GM12874 (cell line): ENCODE results near the gene INF2.

ENCODE experiments used
- TF ChIP-seq, protein P1 (sequence below): IDR thresholded peaks from 2 replicates; pipeline ENCODE4 v1.5.1; 2011; ENCODE audit warnings: low read depth, mild to moderate bottlenecking, control low read depth, low read length, moderate library complexity; ENCODE audit not compliant: insufficient read depth

Gene INF2

DNA sequence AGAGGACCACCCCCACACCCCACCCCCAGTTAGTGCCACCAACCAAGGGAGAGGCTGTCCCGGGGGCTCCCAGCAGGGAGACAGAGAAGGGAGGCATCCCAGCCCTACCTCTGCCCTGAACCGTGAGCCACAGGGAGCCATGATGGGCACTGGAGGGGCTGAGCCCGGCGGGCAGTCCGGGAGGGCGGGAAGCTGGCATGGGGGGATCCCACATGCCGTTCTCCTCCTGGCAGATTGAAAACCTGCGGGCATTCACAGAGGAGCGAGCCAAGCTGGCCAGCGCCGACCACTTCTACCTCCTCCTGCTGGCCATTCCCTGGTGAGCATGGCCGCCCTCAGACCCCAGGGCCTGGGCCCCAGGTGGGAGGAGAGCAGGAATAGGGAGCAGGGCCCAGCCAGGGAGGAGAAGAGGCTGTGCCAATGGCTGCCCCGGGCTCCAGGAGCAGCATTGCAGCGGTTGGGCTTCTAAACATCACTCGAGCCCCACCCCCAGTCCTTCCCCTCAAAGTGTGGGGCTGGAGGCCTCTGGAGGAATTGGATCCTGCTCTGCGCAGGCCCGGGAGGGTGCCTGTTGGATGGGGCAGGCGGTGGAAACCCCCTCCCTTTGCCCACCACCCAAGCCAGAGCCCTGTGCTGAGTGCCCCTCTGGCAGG is 20.1 kb downstream of the INF2 start:
- TF ChIP-seq, protein P1, sequence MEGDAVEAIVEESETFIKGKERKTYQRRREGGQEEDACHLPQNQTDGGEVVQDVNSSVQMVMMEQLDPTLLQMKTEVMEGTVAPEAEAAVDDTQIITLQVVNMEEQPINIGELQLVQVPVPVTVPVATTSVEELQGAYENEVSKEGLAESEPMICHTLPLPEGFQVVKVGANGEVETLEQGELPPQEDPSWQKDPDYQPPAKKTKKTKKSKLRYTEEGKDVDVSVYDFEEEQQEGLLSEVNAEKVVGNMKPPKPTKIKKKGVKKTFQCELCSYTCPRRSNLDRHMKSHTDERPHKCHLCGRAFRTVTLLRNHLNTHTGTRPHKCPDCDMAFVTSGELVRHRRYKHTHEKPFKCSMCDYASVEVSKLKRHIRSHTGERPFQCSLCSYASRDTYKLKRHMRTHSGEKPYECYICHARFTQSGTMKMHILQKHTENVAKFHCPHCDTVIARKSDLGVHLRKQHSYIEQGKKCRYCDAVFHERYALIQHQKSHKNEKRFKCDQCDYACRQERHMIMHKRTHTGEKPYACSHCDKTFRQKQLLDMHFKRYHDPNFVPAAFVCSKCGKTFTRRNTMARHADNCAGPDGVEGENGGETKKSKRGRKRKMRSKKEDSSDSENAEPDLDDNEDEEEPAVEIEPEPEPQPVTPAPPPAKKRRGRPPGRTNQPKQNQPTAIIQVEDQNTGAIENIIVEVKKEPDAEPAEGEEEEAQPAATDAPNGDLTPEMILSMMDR, result no peak

DNA sequence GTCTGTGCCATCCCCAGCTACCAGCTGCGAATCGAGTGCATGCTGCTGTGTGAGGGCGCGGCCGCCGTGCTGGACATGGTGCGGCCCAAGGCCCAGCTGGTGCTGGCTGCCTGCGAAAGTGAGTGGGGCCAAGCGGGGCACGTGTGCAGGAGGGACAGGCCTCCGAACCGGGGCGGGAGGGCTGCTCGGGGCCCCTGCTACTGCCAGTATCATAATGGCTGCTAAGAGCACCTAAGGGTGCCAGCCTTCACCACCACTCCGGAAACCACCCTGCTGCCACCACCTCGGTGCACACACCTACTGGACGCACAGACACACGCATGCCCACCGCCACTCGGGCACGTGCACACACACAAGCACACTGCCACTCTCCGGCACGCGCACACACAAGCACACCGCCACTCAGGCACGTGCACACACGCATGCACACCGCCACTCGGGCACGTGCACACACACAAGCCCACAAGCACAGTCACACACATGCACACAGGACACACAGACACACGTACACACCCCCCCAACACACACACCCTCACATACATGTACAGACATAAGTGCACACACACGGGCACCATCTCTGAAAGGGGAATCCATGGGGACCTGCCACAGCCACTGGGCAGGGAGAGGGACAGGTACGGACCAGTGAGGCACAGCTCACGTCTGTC is 20.8 kb downstream of the INF2 start:
- TF ChIP-seq, protein P1, result no peak

DNA sequence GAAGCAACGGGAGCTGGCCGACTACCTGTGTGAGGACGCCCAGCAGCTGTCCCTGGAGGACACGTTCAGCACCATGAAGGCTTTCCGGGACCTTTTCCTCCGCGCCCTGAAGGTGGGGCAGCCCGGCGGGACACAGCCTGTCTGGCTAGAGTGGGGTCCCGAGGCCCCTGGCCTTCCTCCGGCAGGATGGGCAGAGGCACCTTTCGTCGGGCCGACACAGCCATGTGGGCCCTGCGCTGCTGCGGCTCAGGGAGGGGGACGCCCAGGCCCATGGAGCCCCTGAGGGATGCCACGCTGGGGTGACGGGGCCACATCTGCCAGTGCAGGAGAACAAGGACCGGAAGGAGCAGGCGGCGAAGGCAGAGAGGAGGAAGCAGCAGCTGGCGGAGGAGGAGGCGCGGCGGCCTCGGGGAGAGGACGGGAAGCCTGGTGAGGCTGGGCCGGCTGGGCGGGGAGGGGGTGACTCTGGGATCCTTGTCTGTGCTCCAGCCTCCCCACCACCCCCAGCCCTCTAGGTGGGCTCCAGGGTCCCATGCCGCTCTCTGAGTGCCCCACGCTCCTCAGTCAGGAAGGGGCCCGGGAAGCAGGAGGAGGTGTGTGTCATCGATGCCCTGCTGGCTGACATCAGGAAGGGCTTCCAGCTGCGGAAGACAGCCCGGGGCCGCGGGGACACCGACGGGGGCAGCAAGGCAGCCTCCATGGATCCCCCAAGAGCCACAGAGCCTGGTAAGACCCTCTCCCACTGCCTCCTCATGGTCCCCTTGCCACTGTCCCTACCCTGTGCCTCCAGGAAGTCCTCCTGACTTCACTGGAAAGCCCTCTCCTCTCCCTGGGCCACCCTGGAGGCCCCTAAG is 23.7 kb downstream of the INF2 start:
- TF ChIP-seq, protein P1, result no peak

DNA sequence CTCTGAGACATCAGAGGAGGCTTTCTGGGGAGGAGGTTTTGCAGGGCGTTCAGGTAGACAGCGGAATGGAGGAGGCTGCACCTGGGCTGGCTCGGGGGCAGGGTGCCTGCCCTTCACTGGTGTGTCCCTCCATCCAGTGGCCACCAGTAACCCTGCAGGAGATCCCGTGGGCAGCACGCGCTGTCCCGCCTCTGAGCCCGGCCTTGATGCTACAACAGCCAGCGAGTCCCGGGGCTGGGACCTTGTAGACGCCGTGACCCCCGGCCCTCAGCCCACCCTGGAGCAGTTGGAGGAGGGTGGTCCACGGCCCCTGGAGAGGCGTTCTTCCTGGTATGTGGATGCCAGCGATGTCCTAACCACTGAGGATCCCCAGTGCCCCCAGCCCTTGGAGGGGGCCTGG is 24.6 kb downstream of the INF2 start:
- TF ChIP-seq, protein P1, result no peak

DNA sequence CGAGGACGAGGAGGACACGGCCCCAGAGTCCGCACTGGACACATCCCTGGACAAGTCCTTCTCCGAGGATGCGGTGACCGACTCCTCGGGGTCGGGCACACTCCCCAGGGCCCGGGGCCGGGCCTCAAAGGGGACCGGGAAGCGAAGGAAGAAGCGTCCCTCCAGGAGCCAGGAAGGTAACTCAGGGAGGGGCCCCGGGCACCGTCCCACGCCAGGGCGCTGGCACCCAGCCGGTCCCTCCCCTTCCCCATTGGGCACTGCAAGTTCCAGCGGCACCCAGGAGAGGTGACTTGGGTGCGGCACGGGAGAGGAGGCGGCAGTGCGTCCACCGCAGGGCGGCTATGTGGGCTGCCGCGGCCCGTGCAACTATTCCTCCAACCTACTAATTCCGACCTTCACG is 25.3 kb downstream of the INF2 start:
- TF ChIP-seq, protein P1, result no peak

DNA sequence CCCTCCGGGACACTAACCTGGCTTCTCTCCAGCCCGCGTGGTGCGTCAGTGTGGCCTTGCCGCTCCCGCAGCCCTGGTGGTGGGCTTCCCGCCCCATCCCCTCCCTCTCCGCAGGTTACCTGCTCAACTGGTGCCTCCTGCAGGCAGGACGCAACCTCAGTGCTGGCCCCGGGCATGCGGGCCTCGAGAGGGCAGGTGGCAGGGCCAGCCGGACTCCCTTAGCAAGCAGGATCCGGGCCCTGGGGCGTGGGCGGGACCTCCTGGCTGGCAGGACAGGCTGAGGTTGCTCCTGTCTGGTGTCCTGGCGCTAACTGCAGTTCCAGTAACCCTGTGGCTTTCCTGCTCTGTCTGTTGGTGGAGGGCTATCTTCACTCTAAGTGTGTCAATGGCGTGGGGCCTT is 26.0 kb downstream of the INF2 start:
- TF ChIP-seq, protein P1, result no peak

DNA sequence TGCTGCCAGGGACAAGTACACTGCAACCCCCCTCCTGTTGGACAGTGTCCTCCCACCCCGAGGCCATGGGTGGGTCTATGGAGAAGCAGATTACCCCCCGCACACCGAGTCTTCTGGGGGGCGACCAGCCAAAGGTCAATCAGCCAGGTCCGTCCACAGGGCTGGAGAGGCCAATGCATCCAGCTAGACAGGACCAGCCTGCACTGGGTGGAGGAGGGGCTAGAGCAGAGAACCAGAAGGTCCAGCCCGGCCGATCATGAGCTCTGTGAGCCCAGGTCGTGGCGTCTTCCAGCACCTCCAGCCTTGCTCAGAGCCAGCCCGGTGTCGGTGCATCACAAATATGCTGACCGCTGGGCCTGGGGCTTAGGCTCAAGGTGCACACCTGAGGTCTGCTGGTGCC is 26.5 kb downstream of the INF2 start:
- TF ChIP-seq, protein P1, result no peak
